Neural cell (in vitro differentiated cells): ENCODE data around the gene RASIP1. TPM values are rescaled to one million over a fixed set of nuclear protein-coding genes. Genes with fewer than 3 reads are reported as not detected.

ENCODE experiments used
- H2AFZ ChIP-seq: fragments of 200-600, 300-800 bp; sonication (generic), shearing (Covaris generic); 2 replicates; pipeline ENCODE4 v1.6.0; 2014; ENCODE audit warnings: low read depth, mild to moderate bottlenecking, antibody characterized with exemption, low read length, moderate library complexity
- H3F3A ChIP-seq: fragments of 200-600 bp; shearing (Covaris generic); 2 replicates; pipeline ENCODE4 v1.6.1; 2016; ENCODE audit warnings: mild to moderate bottlenecking, moderate library complexity, mixed read lengths, antibody characterized with exemption, low read length; ENCODE audit not compliant: insufficient read depth, poor library complexity, severe bottlenecking
- H3K27ac ChIP-seq: fragments of 200-600, 300-800 bp; sonication (generic), shearing (Covaris generic); 2 replicates; pipeline ENCODE4 v1.5.1; 2014; ENCODE audit warnings: mild to moderate bottlenecking, low read length, moderate library complexity
- H3K27me3 ChIP-seq: fragments of 300-800, 200-600 bp; sonication (generic), shearing (Covaris generic); 2 replicates; pipeline ENCODE4 v1.6.0; 2014; ENCODE audit warnings: mild to moderate bottlenecking, low read depth, low read length, moderate library complexity; ENCODE audit not compliant: insufficient read depth
- H3K36me3 ChIP-seq: fragments of 300-800, 200-600 bp; sonication (generic), shearing (Covaris generic); 2 replicates; pipeline ENCODE4 v1.5.1; 2014; ENCODE audit warnings: mild to moderate bottlenecking, antibody characterized with exemption, low read length, moderate library complexity; ENCODE audit not compliant: insufficient read depth
- H3K4me2 ChIP-seq: fragments of 300-800, 200-600 bp; sonication (generic), shearing (Covaris generic); 2 replicates; pipeline ENCODE4 v1.6.0; 2014; ENCODE audit warnings: mild to moderate bottlenecking, low read length
- H3K4me3 ChIP-seq: fragments of 300-800, 200-600 bp; sonication (generic), shearing (Covaris generic); 2 replicates; pipeline ENCODE4 v1.5.1; 2014; ENCODE audit warnings: mild to moderate bottlenecking, low read length, moderate library complexity
- H3K79me2 ChIP-seq: fragments of 200-600 bp; shearing (Covaris generic); replicated peaks from 2 replicates; pipeline ENCODE4 v1.6.0; 2014; ENCODE audit warnings: mild to moderate bottlenecking, low read length, moderate library complexity; ENCODE audit not compliant: insufficient read depth
- H3K9ac ChIP-seq: fragments of 300-800, 200-600 bp; sonication (generic), shearing (Covaris generic); 2 replicates; pipeline ENCODE4 v1.6.1; 2016; ENCODE audit warnings: mild to moderate bottlenecking, low read length, mixed read lengths
- H3K9me2 ChIP-seq: fragments of 200-600 bp; shearing (Covaris generic); 2 replicates; pipeline ENCODE4 v1.6.1; 2016; ENCODE audit warnings: mild to moderate bottlenecking, low read length, mixed read lengths; ENCODE audit not compliant: insufficient read depth
- H3K9me3 ChIP-seq: fragments of 200-600, 300-800 bp; sonication (generic), shearing (Covaris generic); 2 replicates; pipeline ENCODE4 v1.6.1; 2016; ENCODE audit warnings: mild to moderate bottlenecking, mixed run types, low read length, moderate library complexity, mixed read lengths
- H4K20me1 ChIP-seq: fragments of 200-600 bp; shearing (Covaris generic); 2 replicates; pipeline ENCODE4 v1.6.1; 2016; ENCODE audit warnings: mild to moderate bottlenecking, mixed run types; ENCODE audit not compliant: insufficient read depth
- EP300 ChIP-seq: fragments of 450-650 bp; conservative IDR thresholded peaks from 2 replicates; pipeline ENCODE4 v1.6.1; 2014; ENCODE audit warnings: antibody characterized with exemption, mild to moderate bottlenecking, moderate library complexity; ENCODE audit not compliant: poor library complexity, severe bottlenecking
- EZH2 ChIP-seq: fragments of 200-600, 300-800 bp; shearing (Covaris generic), sonication (generic); IDR thresholded peaks from 2 replicates; pipeline ENCODE4 v1.6.1; 2014; ENCODE audit warnings: antibody characterized with exemption, low read length, borderline replicate concordance, mild to moderate bottlenecking; ENCODE audit not compliant: insufficient read depth, poor library complexity, severe bottlenecking
- MXI1 ChIP-seq: fragments of 450-650 bp; conservative IDR thresholded peaks from 2 replicates; pipeline ENCODE4 v1.6.1; 2014; ENCODE audit warnings: antibody characterized with exemption, mild to moderate bottlenecking; ENCODE audit not compliant: poor library complexity, severe bottlenecking
- POLR2AphosphoS5 ChIP-seq: IDR thresholded peaks from 2 replicates; pipeline ENCODE4 v1.6.1; 2012
- RAD21 ChIP-seq: fragments of 450-650 bp; conservative IDR thresholded peaks from 2 replicates; pipeline ENCODE4 v1.6.1; 2014; ENCODE audit warnings: antibody characterized with exemption, mild to moderate bottlenecking, moderate library complexity
- SMC3 ChIP-seq: fragments of 450-650 bp; conservative IDR thresholded peaks from 2 replicates; pipeline ENCODE4 v1.6.1; 2014; ENCODE audit warnings: antibody characterized with exemption, mild to moderate bottlenecking, moderate library complexity; ENCODE audit not compliant: poor library complexity
- TAF1 ChIP-seq: IDR thresholded peaks from 2 replicates; pipeline ENCODE4 v1.6.1; 2012; ENCODE audit warnings: low read depth
- polyA plus RNA-seq: library from polyadenylated mRNA; depleted of rRNA; stranded (reverse); fragments of >200 nt; gene quantifications from 2 replicates; pipeline ENCODE4 v1.2.3, GENCODE V29; 2014
- TF ChIP-seq, protein P1 (sequence below): fragments of 450-650 bp; IDR thresholded peaks from 2 replicates; pipeline ENCODE4 v1.5.1; 2014; ENCODE audit warnings: antibody characterized with exemption, mild to moderate bottlenecking, moderate library complexity; ENCODE audit not compliant: poor library complexity, severe bottlenecking
- TF ChIP-seq, protein P2 (sequence below): IDR thresholded peaks from 2 replicates; pipeline ENCODE4 v1.6.1; 2012; ENCODE audit warnings: borderline replicate concordance

RASIP1 gene
- polyA plus RNA-seq, 1 donor from 2014 or later, result not detected

DNA sequence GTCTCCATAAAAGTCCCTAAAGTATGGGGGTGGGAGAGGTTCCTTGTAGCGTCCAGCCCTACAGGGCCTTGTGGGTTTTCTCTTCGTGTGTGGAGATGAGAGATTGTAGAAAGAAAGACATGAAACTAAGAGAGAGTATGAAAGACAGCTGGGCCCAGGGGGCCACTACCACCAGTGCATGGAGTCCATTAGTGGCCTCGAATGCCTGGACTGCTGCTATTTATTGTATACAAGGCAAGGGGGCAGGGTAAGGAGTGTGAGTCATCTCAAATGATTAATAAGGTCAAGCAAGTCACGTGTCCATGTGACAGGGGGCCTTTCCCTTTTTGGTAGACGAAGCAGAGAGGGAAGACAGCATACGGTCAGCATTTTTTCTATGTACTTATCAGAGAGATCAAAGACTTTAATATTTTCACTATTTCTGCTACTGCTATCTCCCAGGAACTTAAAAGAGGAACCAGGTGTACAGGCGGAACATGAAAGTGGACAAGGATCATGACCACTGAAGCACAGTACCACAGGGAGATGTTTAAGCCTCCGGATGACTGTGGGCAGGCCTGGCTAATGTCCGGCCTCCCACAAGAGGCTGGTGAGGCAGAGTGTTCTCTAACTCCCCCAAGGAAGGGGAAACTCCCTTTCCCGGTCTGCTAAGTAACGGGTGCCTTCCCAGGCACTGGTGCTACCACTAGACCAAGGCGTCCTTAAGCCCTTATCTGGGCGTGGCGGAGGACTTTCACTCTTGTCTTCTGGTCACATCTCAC lies 40.4 kb upstream of the RASIP1 start:
- no peak for TF ChIP-seq EP300
- TF ChIP-seq, protein P1, sequence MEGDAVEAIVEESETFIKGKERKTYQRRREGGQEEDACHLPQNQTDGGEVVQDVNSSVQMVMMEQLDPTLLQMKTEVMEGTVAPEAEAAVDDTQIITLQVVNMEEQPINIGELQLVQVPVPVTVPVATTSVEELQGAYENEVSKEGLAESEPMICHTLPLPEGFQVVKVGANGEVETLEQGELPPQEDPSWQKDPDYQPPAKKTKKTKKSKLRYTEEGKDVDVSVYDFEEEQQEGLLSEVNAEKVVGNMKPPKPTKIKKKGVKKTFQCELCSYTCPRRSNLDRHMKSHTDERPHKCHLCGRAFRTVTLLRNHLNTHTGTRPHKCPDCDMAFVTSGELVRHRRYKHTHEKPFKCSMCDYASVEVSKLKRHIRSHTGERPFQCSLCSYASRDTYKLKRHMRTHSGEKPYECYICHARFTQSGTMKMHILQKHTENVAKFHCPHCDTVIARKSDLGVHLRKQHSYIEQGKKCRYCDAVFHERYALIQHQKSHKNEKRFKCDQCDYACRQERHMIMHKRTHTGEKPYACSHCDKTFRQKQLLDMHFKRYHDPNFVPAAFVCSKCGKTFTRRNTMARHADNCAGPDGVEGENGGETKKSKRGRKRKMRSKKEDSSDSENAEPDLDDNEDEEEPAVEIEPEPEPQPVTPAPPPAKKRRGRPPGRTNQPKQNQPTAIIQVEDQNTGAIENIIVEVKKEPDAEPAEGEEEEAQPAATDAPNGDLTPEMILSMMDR, result no peak
- TF ChIP-seq MXI1, result no peak
- no peak for TF ChIP-seq TAF1
- no peak for TF ChIP-seq EZH2
- TF ChIP-seq SMC3, result no peak
- TF ChIP-seq RAD21, result no peak
- no peak for TF ChIP-seq POLR2AphosphoS5
- TF ChIP-seq, protein P2, sequence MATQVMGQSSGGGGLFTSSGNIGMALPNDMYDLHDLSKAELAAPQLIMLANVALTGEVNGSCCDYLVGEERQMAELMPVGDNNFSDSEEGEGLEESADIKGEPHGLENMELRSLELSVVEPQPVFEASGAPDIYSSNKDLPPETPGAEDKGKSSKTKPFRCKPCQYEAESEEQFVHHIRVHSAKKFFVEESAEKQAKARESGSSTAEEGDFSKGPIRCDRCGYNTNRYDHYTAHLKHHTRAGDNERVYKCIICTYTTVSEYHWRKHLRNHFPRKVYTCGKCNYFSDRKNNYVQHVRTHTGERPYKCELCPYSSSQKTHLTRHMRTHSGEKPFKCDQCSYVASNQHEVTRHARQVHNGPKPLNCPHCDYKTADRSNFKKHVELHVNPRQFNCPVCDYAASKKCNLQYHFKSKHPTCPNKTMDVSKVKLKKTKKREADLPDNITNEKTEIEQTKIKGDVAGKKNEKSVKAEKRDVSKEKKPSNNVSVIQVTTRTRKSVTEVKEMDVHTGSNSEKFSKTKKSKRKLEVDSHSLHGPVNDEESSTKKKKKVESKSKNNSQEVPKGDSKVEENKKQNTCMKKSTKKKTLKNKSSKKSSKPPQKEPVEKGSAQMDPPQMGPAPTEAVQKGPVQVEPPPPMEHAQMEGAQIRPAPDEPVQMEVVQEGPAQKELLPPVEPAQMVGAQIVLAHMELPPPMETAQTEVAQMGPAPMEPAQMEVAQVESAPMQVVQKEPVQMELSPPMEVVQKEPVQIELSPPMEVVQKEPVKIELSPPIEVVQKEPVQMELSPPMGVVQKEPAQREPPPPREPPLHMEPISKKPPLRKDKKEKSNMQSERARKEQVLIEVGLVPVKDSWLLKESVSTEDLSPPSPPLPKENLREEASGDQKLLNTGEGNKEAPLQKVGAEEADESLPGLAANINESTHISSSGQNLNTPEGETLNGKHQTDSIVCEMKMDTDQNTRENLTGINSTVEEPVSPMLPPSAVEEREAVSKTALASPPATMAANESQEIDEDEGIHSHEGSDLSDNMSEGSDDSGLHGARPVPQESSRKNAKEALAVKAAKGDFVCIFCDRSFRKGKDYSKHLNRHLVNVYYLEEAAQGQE, result no peak
- H3K4me2 ChIP-seq, result no peak overlapping the region
- no peak overlapping the region for H2AFZ ChIP-seq
- H3K9ac ChIP-seq, result no peak overlapping the region
- H3K4me3 ChIP-seq, result no peak overlapping the region
- H3K36me3 ChIP-seq, result no peaks in the 10 kb centered on the region
- no peak overlapping the region for H3K27ac ChIP-seq
- H3K27me3 ChIP-seq, result no peaks in the 10 kb centered on the region
- H3K79me2 ChIP-seq, result no peaks in the 10 kb centered on the region
- H3K9me3 ChIP-seq, result no peaks in the 10 kb centered on the region
- H4K20me1 ChIP-seq, result no peaks in the 10 kb centered on the region
- no peaks in the 10 kb centered on the region for H3K9me2 ChIP-seq
- H3F3A ChIP-seq, result no peaks in the 10 kb centered on the region

DNA sequence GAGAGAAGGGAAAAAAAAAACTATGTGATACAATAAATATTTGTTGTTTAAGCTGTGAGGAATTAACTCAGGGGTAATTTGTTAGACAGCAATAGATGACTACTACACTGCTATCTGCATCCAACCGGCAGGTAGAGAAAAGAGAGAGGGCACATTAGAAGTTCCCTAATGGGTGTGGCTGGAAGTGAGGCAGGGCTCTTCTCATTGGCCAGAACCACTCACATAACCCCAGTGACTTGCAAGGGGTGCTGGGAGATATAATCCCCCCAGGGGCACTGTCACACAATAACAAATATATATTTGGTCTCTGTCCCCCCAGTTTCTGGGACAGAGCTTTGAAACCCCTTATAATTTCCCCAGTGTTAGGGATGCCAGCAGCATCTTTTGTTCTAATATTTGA lies 39.2 kb upstream of the RASIP1 start:
- Histone ChIP-seq H3K4me2 (no peak overlapping the region), H4K20me1 (no peaks in the 10 kb centered on the region), H3K27ac (no peak overlapping the region), H2AFZ (no peak overlapping the region), H3K4me3 (no peak overlapping the region), H3K9me3 (no peaks in the 10 kb centered on the region), H3K27me3 (no peaks in the 10 kb centered on the region), H3K79me2 (no peaks in the 10 kb centered on the region), H3K9me2 (no peaks in the 10 kb centered on the region), H3K9ac (no peak overlapping the region), H3K36me3 (no peaks in the 10 kb centered on the region), H3F3A (no peaks in the 10 kb centered on the region)
- TF ChIP-seq POLR2AphosphoS5, result no peak
- no peak for TF ChIP-seq EP300
- no peak for TF ChIP-seq MXI1
- TF ChIP-seq RAD21, result no peak
- TF ChIP-seq, protein P1, result no peak
- TF ChIP-seq TAF1, result no peak
- TF ChIP-seq, protein P2, result no peak
- no peak for TF ChIP-seq EZH2
- no peak for TF ChIP-seq SMC3
